GM10847 (cell line): ENCODE measurements around the gene EFHC1.

Experiments used
- POLR2A ChIP-seq: IDR thresholded peaks from 2 replicates; pipeline ENCODE4 v1.6.1; 2011; ENCODE audit not compliant: insufficient read length; ENCODE audit errors: extremely low read depth

EFHC1 gene

GRCh38 chr6:52534966-52535390 is 114.8 kb downstream of the EFHC1 start:
- no peak for TF ChIP-seq POLR2A

GRCh38 chr6:52535711-52536423 is 115.7 kb downstream of the EFHC1 start:
- TF ChIP-seq POLR2A, result no peak

- TF ChIP-seq POLR2A, result no peak
Observed at GRCh38 chr6:52536424-52536916, 116.3 kb downstream of the EFHC1 start.

GRCh38 chr6:52537001-52537753 is 117.0 kb downstream of the EFHC1 start:
- no peak for TF ChIP-seq POLR2A

GRCh38 chr6:52538252-52538900 is 118.2 kb downstream of the EFHC1 start:
- TF ChIP-seq POLR2A, result no peak

GRCh38 chr6:52538901-52539354 is 118.8 kb downstream of the EFHC1 start:
- no peak for TF ChIP-seq POLR2A

GRCh38 chr6:52539607-52540006 is 119.5 kb downstream of the EFHC1 start:
- TF ChIP-seq POLR2A, result no peak

- TF ChIP-seq POLR2A, result no peak
Observed at GRCh38 chr6:52540286-52540902, 120.3 kb downstream of the EFHC1 start.

- TF ChIP-seq POLR2A, result no peak
Observed at GRCh38 chr6:52541135-52541534, 121.0 kb downstream of the EFHC1 start.

- TF ChIP-seq POLR2A, result no peak
Observed at GRCh38 chr6:52543262-52543661, 123.1 kb downstream of the EFHC1 start.

- no peak for TF ChIP-seq POLR2A
Observed at GRCh38 chr6:52543729-52544601, 123.8 kb downstream of the EFHC1 start.

- TF ChIP-seq POLR2A, result no peak
Observed at GRCh38 chr6:52544602-52545405, 124.7 kb downstream of the EFHC1 start.

- TF ChIP-seq POLR2A, result no peak
Observed at GRCh38 chr6:52545406-52546119, 125.4 kb downstream of the EFHC1 start.
